SU-DHL-6 (cell line): ENCODE measurements around the gene RORB.

Source experiments
- EZH2phosphoT487 ChIP-seq: fragments of 200-600 bp; sonication (generic), shearing (Covaris generic); conservative IDR thresholded peaks from 2 replicates; pipeline ENCODE4 v1.6.1; 2018; ENCODE audit warnings: mild to moderate bottlenecking, antibody characterized with exemption, low read length, moderate library complexity, mixed read lengths
- TF ChIP-seq, protein P1 (sequence below): fragments of 200-600 bp; sonication (generic); IDR thresholded peaks from one replicate; pipeline ENCODE4 v1.5.1; 2017; ENCODE audit warnings: antibody characterized with exemption, mild to moderate bottlenecking, low read length, moderate library complexity; ENCODE audit not compliant: insufficient read depth, poor library complexity, severe bottlenecking

GRCh38 chr9:74463825-74464224 lies 33.3 kb upstream of the RORB start:
- TF ChIP-seq, protein P1, sequence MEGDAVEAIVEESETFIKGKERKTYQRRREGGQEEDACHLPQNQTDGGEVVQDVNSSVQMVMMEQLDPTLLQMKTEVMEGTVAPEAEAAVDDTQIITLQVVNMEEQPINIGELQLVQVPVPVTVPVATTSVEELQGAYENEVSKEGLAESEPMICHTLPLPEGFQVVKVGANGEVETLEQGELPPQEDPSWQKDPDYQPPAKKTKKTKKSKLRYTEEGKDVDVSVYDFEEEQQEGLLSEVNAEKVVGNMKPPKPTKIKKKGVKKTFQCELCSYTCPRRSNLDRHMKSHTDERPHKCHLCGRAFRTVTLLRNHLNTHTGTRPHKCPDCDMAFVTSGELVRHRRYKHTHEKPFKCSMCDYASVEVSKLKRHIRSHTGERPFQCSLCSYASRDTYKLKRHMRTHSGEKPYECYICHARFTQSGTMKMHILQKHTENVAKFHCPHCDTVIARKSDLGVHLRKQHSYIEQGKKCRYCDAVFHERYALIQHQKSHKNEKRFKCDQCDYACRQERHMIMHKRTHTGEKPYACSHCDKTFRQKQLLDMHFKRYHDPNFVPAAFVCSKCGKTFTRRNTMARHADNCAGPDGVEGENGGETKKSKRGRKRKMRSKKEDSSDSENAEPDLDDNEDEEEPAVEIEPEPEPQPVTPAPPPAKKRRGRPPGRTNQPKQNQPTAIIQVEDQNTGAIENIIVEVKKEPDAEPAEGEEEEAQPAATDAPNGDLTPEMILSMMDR = no peak
- no peak for TF ChIP-seq EZH2phosphoT487
